Measurements from ENCODE around the gene CELF4. TPM values are rescaled to one million over a fixed set of nuclear protein-coding genes. Genes with fewer than 3 reads are reported as not detected.

CELF4 gene
- polyA plus RNA-seq, 1 experiment = not detected

- Histone ChIP-seq H3K27me3 (ENCODE audit: control insufficient read depth, insufficient read depth, low read length) (peaks cover 3% of the 10 kb centered on the region; the same call in 1 of the 2 replicates), H3K36me3 (ENCODE audit: control insufficient read depth, insufficient read depth, low read length) (no peaks in the 10 kb centered on the region), H3K4me3 (ENCODE audit: low read depth, low read length) (no peak overlapping the region)
- DNase-seq (ENCODE audit: low read depth) = no peak
- no peak for TF ChIP-seq CTCF (IDR thresholded peaks at IDR 0.05; ENCODE audit: insufficient read depth, low read depth, low read length)
- POLR2A ChIA-PET = no interaction called here
- CTCF ChIA-PET = interaction anchor here (1.0 to 1.1 kb wide), 3 partner anchors 9 to 50 kb away, joined by 3 to 8 read pairs (median 5); no protein-coding TSS in a partner anchor
Observed at GRCh38 chr18:37435996-37436395, 129.6 kb downstream of the CELF4 start.

GRCh38 chr18:37435150-37435867 is 130.3 kb downstream of the CELF4 start:
- DNase-seq (ENCODE audit: low read depth) = no peak
- CTCF ChIA-PET = interaction anchor here (1.0 to 1.1 kb wide), 2 partner anchors 10 to 11 kb away, joined by 3 to 5 read pairs; no protein-coding TSS in a partner anchor

GRCh38 chr18:37434161-37434860 is 131.3 kb downstream of the CELF4 start:
- POLR2A ChIA-PET = no interaction called here
- DNase-seq (ENCODE audit: low read depth) = no peak
- Histone ChIP-seq H3K36me3 (ENCODE audit: control insufficient read depth, insufficient read depth, low read length) (no peaks in the 10 kb centered on the region), H3K4me3 (ENCODE audit: low read depth, low read length) (no peak overlapping the region), H3K27me3 (ENCODE audit: control insufficient read depth, insufficient read depth, low read length) (peaks cover 3% of the 10 kb centered on the region; the same call in 1 of the 2 replicates)
- no peak for TF ChIP-seq CTCF (IDR thresholded peaks at IDR 0.05; ENCODE audit: insufficient read depth, low read depth, low read length)
- CTCF ChIA-PET = interaction anchor here (0.7 to 2.5 kb wide), 3 partner anchors 11 to 48 kb away, joined by 3 to 15 read pairs (median 6); no protein-coding TSS in a partner anchor

More at GRCh38 chr18:37435150-37435867, 130.3 kb downstream of the CELF4 start:
- no peak for TF ChIP-seq CTCF (IDR thresholded peaks at IDR 0.05; ENCODE audit: insufficient read depth, low read depth, low read length)
- Histone ChIP-seq H3K36me3 (ENCODE audit: control insufficient read depth, insufficient read depth, low read length) (no peaks in the 10 kb centered on the region), H3K27me3 (ENCODE audit: control insufficient read depth, insufficient read depth, low read length) (peaks cover 3% of the 10 kb centered on the region; the same call in 1 of the 2 replicates), H3K4me3 (ENCODE audit: low read depth, low read length) (no peak overlapping the region)
- POLR2A ChIA-PET = no interaction called here

GRCh38 chr18:37432436-37433195 is 133.0 kb downstream of the CELF4 start:
- H3K27me3 ChIP-seq (ENCODE audit: control insufficient read depth, insufficient read depth, low read length) = peaks cover 1% of the 10 kb centered on the region; the same call in 1 of the 2 replicates
- CTCF ChIA-PET = interaction anchor here (0.5 to 2.5 kb wide), 4 partner anchors 10 to 69 kb away, joined by 3 to 15 read pairs (median 4); no protein-coding TSS in a partner anchor
- TF ChIP-seq CTCF (IDR thresholded peaks at IDR 0.05; ENCODE audit: insufficient read depth, low read depth, low read length) = no peak

More at GRCh38 chr18:37432436-37433195, 133.0 kb downstream of the CELF4 start:
- POLR2A ChIA-PET = no interaction called here
- Histone ChIP-seq H3K4me3 (ENCODE audit: low read depth, low read length) (no peak overlapping the region), H3K36me3 (ENCODE audit: control insufficient read depth, insufficient read depth, low read length) (no peaks in the 10 kb centered on the region)
- no peak for DNase-seq (ENCODE audit: low read depth)
